ENCODE data around the gene MAGIX. TPM values are rescaled to one million over a fixed set of nuclear protein-coding genes. Genes with fewer than 3 reads are reported as not detected.
A peak's percentile ranks its signal among the peaks of the same experiment; 100 is the strongest.

Gene MAGIX
- total and polyA plus RNA-seq, 2 of the 4 experiments (the other 2 are of a cell fraction): 0.72 to 1.1 TPM

- H4K20me1 ChIP-seq (ENCODE audit: insufficient read depth, low read length): no peaks in the 10 kb centered on the region; the same call in 1 of the 2 replicates
- H3K27me3 ChIP-seq (ENCODE audit: control insufficient read depth, insufficient read depth, low read length): no peaks in the 10 kb centered on the region
- no peak overlapping the region for H2AFZ ChIP-seq (replicated peaks; ENCODE audit: low read length, poor library complexity)
- peak overlapping the region; percentile 93; the same call in 2 of the 3 replicates for H2BK15ac ChIP-seq (ENCODE audit: low read depth, low read length)
- H2BK20ac ChIP-seq (ENCODE audit: low read depth, low read length): peak overlapping the region; percentile 56
- no peak overlapping the region for H3K4me3 ChIP-seq (ENCODE audit: insufficient read depth, low read depth, low read length)
- H3K56ac ChIP-seq (ENCODE audit: extremely low read depth, insufficient read depth, low read length): peak overlapping the region; percentile 83; the same call in 1 of the 2 replicates
- no peaks in the 10 kb centered on the region for H3K36me3 ChIP-seq (ENCODE audit: control insufficient read depth, insufficient read depth, low read length)
- H3K4me1 ChIP-seq (ENCODE audit: control insufficient read depth, insufficient read depth, low read length): peaks cover 9% of the 10 kb centered on the region
- TF ChIP-seq RCOR1 (IDR thresholded peaks at IDR 0.05; ENCODE audit: insufficient replicate concordance, low read length) (no peak), CHD1 (IDR thresholded peaks at IDR 0.05; ENCODE audit: low read depth, low read length) (no peak), CEBPB (IDR thresholded peaks at IDR 0.05; ENCODE audit: low read depth, low read length) (no peak)
- TF ChIP-seq, protein P1, sequence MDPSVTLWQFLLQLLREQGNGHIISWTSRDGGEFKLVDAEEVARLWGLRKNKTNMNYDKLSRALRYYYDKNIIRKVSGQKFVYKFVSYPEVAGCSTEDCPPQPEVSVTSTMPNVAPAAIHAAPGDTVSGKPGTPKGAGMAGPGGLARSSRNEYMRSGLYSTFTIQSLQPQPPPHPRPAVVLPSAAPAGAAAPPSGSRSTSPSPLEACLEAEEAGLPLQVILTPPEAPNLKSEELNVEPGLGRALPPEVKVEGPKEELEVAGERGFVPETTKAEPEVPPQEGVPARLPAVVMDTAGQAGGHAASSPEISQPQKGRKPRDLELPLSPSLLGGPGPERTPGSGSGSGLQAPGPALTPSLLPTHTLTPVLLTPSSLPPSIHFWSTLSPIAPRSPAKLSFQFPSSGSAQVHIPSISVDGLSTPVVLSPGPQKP (IDR thresholded peaks at IDR 0.05; ENCODE audit: borderline replicate concordance, low read depth, low read length): no peak
- H2BK5ac ChIP-seq (ENCODE audit: low read depth, low read length, poor library complexity, severe bottlenecking): peak overlapping the region; percentile 93
- H3K18ac ChIP-seq (ENCODE audit: low read depth, low read length): peak overlapping the region; percentile 87; the same call in 1 of the 2 replicates
- H2AK9ac ChIP-seq (replicated peaks; ENCODE audit: low read depth, low read length, poor library complexity): peak overlapping the region; percentile 93
- no peaks in the 10 kb centered on the region; the same call in 1 of the 2 replicates for H3K9me3 ChIP-seq (ENCODE audit: control insufficient read depth, insufficient read depth, low read length)
- ChIA-PET CTCF (interaction anchor here (0.6 to 1.3 kb wide), 2 partner anchors 12 to 209 kb away, joined by 3 read pairs; no protein-coding TSS in a partner anchor), POLR2A (ENCODE audit: unreplicated experiment) (interaction anchor here (1.1 to 1.4 kb wide), 2 partner anchors 12 to 23 kb away, joined by 3 read pairs; no protein-coding TSS in a partner anchor)
- H3K9ac ChIP-seq (ENCODE audit: low read depth, low read length): peak overlapping the region; percentile 61
- peak overlapping the region; percentile 91 for H2AK5ac ChIP-seq (ENCODE audit: low read depth, low read length)
- H3K79me1 ChIP-seq (ENCODE audit: low read depth in 1 of 2, low read length in 2 of 2): peaks cover 3 to 5% of the 10 kb centered on the region in 2 experiments
- ATAC-seq (ENCODE audit: low read depth): no peak
- H3K27ac ChIP-seq (ENCODE audit: insufficient read depth, low read length): peak overlapping the region; percentile 91
- peak overlapping the region; percentile 99; the same call in 1 of the 2 replicates for H3K23ac ChIP-seq (ENCODE audit: low read depth, low read length)
- intact Hi-C loops (cut with micrococcal nuclease): loop anchor here (10.0 kb wide), 1 partner anchor 93 kb away; the partner anchor contains the start of genes PRAF2 and WDR45
- H3K4me2 ChIP-seq (ENCODE audit: low read depth, low read length): peak overlapping the region; percentile 80
- no peaks in the 10 kb centered on the region for H3K9me1 ChIP-seq (ENCODE audit: insufficient read depth, low read length)
- peak overlapping the region; percentile 96 for H3K14ac ChIP-seq (replicated peaks; ENCODE audit: low read depth, low read length)
- H4K8ac ChIP-seq (ENCODE audit: low read depth in 2 of 2, low read length in 2 of 2): peak overlapping the region; percentile 80 to 95
- peak overlapping the region; percentile 86 for H4K5ac ChIP-seq (ENCODE audit: low read depth, low read length)
- BruUV-seq (replicated peaks): no TSS peak
- DNase-seq: no peak
- peak overlapping the region; percentile 98; the same call in 1 of the 2 replicates for H4K91ac ChIP-seq (ENCODE audit: insufficient read depth, low read depth, low read length)
- peak overlapping the region; percentile 98 for H3K4ac ChIP-seq (ENCODE audit: low read depth, low read length)
- in situ Hi-C loops (cut with MboI; ENCODE audit: low sequenced_read_pairs): no loop called here
- WGBS, 2 experiments (ENCODE audit: extremely low coverage in 2 of 2, insufficient read length in 1 of 2): no CpG with 5 or more reads among the region's 3 CpGs
- peak overlapping the region; percentile 91; the same call in 1 of the 2 replicates for H2BK120ac ChIP-seq (ENCODE audit: low read depth, low read length)
- dilution Hi-C loops (cut with HindIII; ENCODE audit: low sequenced_read_pairs, unreplicated experiment): no loop called here
These were observed 5.2 kb downstream of the MAGIX start for GRCh38 chrX:49167740-49168108.
